AG09309 (cell line): ENCODE data around the gene MGST2.
A peak's percentile ranks its signal among the peaks of the same experiment; 100 is the strongest.

Source experiments
- DNase-seq: peaks from one replicate; pipeline ENCODE4 v3.0.0-alpha.2; 2010; ENCODE audit warnings: low read depth
- H3K4me3 ChIP-seq: 2 replicates; pipeline ENCODE4 v1.5.1; 2011; ENCODE audit warnings: mild to moderate bottlenecking, low read depth, low read length, moderate library complexity; ENCODE audit not compliant: control insufficient read depth
- CTCF ChIP-seq: IDR thresholded peaks from 2 replicates; pipeline ENCODE4 v1.5.1; 2011; ENCODE audit warnings: mild to moderate bottlenecking, low read depth, low read length, inconsistent platforms; ENCODE audit not compliant: insufficient read depth, control insufficient read depth; ENCODE audit errors: missing control alignments

The MGST2 gene

GRCh38 chr4:139686130-139686529, 20.5 kb downstream of the MGST2 start:
- H3K4me3 ChIP-seq = no peak overlapping the region
- DNase-seq = no peak
- no peak for TF ChIP-seq CTCF

DNA sequence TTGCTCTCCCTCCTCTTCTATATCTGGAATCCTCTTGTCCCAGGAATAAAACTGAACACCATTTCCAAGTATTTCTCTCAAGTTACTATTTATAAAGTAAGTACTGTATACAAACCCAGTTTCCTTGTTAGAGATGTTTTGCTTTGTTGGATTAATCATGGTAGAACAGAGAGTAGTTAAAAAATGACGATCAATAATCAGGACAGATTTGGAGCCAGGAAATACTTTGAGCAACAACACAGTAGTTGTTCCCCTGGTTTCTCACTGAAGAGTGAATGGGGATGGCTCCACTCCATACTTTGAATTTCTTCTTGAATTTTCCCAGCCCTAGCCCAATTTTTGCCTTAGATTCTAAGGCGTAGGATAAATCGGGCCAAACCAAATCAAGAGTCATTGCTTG, 21.4 kb downstream of the MGST2 start:
- no peak for DNase-seq
- no peak for TF ChIP-seq CTCF
- no peak overlapping the region for H3K4me3 ChIP-seq

DNA sequence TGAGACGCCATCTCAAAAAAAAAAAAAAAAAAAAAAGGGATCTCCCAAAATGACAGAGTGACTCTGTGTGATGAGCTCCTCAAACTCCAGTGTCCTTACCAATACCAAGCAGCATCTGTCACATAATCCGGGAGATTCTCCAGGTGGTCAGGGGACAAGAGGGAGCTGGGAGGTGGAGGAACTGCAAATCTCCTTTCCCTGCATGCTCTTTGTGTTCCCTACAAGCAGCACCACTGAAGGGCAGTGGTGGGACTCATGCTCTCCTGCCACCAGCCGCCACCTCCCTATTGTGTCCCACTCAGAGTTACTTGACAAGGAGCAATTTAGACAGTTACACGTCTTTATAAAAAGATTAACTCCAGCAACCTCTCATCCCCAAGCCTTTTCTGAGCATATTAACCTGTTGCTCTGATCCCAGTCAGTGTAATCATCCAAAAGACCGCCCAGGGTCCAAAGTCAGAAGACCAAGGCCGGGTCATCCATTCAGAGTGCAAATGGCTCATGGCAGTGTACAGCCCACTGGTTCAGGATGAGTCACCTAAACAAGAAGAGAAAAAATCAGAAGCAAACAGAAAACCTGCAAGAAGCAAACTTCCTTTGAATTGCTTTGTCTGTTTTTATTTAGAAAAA, 23.6 kb downstream of the MGST2 start:
- H3K4me3 ChIP-seq = no peak overlapping the region
- no peak for DNase-seq
- no peak for TF ChIP-seq CTCF

- DNase-seq = no peak
- no peak overlapping the region for H3K4me3 ChIP-seq
- TF ChIP-seq CTCF = no peak
Measured at GRCh38 chr4:139690419-139690818, 24.8 kb downstream of the MGST2 start.

GRCh38 chr4:139692309-139693012, 26.8 kb downstream of the MGST2 start:
- peak; percentile 19 for TF ChIP-seq CTCF
- H3K4me3 ChIP-seq = no peak overlapping the region
- DNase-seq = no peak

GRCh38 chr4:139694522-139695107, 29.0 kb downstream of the MGST2 start:
- H3K4me3 ChIP-seq = no peak overlapping the region
- no peak for DNase-seq
- TF ChIP-seq CTCF = no peak
